HG03025 (cell line): ENCODE measurements around the gene LMO4.

ENCODE experiments used
- ATAC-seq: cut with Tn5 transposase; IDR thresholded peaks from one replicate; pipeline ENCODE4 v1.9.1; 2021; ENCODE audit warnings: mild to moderate bottlenecking, moderate library complexity; ENCODE audit not compliant: unreplicated experiment, low FRiP score

LMO4 gene

GRCh38 chr1:87327376-87328271 is 1.1 kb upstream of the LMO4 start:
- no peak for ATAC-seq

DNA sequence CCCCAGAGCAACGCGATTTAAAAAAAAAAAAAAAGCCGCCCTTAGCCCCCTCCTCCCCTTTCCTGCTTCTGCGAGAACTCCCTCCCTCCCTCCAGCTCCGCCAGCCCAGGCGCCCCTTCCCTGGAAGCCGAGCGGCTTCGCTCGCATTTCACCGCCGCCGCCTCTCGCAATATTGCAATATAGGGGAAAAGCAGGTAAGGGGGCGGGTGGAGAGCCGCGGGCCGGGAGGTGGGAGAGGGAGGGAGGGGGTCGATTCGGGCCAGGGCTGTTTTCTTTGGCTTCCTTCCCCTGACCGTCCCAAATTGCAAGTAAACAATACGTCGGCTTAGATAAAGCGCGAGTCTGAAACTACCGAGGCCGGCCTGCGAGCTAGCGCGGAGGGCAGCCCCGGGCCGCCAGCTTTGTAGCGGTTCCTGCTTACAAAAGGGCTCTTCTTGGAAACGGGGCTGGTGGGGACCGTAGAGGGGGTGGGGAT is 408 bp downstream of the LMO4 start:
- ATAC-seq: peak; percentile 6

DNA sequence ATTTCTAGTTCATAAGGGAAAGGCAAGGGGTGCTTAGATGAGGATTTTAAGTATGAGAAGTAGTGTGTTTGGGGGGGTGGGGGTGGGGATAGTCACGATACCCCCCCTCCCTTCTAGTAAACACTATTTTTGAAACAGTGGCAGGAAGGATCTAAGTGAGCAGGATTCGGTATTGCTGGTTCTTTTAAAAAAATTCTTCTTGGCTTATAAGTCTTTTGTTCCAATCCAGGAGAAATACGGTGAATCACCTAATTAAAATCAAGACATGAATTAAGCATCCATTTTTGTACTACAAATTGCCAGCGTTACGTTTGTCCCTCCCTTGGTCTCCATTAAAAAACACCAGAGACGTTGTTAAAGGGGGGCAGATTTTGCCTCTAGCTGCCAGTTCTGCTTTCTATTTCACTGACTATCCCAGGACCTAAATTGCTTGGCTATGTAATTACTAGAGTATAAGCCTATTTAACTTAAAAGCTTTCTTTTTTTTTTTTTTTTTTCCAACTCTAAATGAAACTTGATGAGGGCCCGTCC is 911 bp downstream of the LMO4 start:
- no peak for ATAC-seq

GRCh38 chr1:87330057-87330884 is 1.6 kb downstream of the LMO4 start:
- no peak for ATAC-seq

DNA sequence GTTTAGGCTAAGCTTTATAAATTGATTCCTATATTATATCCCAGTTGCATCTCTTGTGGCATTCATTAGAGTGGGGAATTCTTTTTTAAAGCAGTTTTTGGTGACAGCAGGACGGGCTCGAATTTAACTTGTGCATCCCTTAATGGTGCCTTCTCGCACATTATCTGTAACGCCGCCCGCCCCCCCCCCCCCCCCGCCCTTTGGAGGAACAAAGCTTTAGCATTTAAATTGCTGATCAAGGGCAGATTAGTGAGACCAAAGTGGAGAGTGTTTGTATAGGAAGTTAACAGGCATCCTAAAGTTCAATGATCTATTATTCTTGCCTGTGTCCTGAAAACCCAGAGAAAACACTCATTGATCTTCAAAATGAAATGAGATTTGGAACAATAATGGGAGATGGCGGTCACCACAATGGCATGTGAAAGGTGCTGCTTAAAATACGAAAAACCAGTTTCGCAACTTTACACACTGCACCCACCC is 2.2 kb downstream of the LMO4 start:
- ATAC-seq: no peak

GRCh38 chr1:87331365-87332241 is 2.9 kb downstream of the LMO4 start:
- ATAC-seq: no peak

DNA sequence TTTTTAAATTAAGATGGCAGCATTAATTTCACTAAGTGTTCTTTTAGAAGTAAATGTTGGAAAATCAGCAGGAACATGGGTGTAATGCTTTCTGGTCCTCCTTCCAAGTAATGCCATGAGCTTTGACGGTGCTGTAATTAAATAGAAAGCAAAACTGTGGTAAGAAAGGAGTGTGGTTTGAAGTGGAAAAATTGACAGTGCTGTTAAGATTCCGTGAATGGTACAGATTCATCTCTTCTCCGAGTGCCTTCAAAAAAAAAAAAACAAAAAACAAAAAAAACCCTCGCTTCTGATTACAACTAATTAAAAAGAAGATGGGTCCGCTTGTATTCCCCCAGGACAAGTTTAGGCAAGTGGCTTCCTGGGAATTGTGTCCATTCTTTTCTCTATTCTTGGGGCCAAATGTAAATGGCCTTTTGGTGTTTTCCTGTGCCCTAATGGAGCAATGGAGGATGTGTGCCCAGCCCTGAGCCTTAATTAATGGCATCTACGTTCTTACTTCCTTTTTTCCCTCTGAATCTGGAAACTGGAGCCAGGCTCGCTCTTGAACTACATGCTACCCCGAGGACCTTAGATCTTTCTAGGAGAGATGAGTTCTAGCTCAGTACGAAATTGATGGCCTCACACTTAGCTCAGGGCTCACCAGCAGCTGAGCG is 5.1 kb downstream of the LMO4 start:
- no peak for ATAC-seq

GRCh38 chr1:87334351-87335174 is 5.9 kb downstream of the LMO4 start:
- ATAC-seq: peak; percentile 4

- peak; percentile 40 for ATAC-seq
These were observed 6.7 kb downstream of the LMO4 start for GRCh38 chr1:87335175-87335884.

- ATAC-seq: no peak
These were observed 8.0 kb downstream of the LMO4 start for GRCh38 chr1:87336623-87337067.

DNA sequence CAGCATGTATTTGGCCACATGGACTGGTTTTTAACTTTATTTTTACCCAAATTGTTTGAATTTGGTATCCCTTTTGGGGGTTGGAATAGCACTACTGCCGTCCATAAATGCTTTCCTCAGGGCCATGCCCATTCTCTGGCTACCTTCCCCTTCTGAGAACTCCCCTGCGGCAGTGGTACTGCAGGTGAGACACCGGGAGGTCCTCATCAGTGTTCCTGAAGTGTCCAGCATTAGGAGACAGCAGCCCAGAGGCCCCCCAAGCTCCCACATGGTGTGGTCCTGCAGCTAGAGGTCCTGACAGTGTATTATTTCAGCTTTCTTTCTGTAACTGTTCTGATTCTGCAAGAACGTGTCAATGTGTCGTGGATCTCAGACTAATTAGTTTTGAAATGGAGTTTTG is 8.9 kb downstream of the LMO4 start:
- no peak for ATAC-seq

- no peak for ATAC-seq
These were observed 9.9 kb downstream of the LMO4 start for GRCh38 chr1:87338566-87338965.

- no peak for ATAC-seq
These were observed 15.6 kb downstream of the LMO4 start for GRCh38 chr1:87344231-87344630.

DNA sequence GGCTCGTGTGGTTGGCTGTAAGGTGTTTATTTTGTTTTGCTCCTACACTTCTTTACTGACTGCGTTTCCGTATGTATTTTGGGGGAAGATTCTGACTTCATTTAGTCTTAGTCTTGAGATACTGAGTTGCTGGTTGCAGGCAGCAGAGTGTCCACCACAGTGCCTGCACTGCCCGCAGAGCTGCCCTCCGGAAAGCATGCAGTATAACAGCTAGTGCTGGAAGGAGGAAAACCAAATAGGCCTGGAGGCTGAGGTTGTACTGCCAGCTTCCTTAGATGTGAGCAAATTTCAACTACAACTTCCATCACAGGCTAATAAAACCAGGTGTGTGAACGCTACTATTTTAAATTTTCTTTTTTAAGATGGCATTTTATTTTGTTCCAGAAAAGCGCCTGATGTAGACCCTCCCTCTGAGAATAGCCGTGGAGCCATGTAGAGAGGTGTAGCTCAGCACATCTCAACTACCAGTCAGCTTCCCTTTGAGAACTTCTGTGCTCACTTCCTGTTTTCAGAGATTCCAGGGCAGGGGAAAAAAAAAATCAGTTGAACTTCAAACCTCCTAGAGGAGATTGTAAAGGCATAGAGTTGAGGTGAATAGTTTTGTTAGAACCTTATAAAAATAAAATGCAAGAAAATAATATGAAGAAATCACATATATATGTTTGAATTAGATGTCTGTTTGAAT is 17.6 kb downstream of the LMO4 start:
- no peak for ATAC-seq

DNA sequence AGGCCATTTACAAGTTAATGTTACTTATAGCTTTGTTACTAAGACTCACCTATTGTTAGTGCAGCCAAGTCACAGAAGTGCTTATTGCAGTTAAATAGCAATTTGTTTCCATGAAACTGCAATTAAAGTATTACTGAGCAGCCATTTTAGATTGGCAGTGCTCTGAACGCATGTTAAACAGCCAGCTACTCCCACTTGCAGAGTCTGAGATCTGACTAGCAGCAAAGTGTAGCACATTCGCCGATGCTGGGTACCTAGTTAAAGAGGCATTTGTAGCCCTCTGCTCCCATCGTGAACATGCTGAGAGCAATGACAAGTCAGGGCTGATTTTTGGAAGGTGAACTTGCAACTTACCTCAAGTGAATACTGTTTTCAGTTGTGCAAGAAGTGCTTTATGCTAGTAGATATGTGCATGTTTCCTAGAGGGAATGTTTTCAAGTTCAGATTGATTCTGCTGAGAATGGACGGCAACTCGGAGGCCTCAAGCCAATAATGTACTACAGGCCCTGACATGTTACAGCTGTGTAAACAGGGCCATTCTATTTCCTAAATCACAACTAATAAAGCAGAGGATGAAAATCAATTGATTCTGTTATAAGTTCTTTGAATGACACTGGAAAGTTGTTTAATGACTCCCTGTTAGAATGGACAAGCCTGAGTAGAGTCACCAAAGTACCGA is 19.8 kb downstream of the LMO4 start:
- ATAC-seq: no peak

DNA sequence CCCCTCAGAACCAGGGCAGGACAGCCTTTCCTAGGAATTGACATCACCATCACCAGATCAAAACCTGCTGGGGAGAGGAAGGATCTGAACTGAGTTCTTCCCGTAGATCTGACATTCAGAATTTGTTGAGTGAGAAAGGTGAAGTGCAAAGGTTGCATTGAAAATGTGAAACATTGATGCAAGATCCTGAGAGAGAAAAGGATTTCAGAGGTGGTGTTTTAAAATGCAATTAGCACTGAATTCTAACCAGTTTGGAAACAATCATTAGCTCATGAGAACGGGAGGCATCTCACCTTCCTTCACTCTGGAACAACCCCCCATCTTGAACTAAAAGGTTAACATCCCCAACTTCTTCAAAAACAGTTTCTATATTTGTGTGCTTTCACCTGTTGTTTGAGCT is 20.4 kb downstream of the LMO4 start:
- no peak for ATAC-seq

DNA sequence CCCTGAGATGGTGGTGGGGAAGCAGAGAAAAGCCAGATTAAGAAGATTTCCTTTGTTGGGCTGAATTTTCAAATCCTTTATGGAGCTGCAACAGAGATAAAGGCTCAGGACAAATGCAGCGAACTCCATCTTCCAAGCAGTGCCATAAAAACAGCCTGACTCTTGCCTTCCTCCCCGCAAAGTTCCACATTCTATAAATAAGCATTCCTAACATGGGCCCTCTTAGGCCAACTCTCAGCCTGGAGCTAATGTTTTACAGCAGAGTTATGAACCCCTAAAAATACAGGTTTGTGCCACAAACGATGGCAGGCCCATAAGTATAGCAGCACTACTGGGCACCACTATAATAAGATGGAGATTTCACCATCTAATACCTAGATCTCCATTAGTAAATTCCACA is 27.2 kb downstream of the LMO4 start:
- no peak for ATAC-seq
